CD4-positive, alpha-beta T cell treated with Interleukin-21 for 1 hour (primary cell): ENCODE measurements around the gene GNPTG.
A peak's percentile ranks its signal among the peaks of the same experiment; 100 is the strongest.

Experiments
- DNase-seq: peaks from one replicate; pipeline ENCODE4 v3.0.0-alpha.2; 2020

The GNPTG gene

DNA sequence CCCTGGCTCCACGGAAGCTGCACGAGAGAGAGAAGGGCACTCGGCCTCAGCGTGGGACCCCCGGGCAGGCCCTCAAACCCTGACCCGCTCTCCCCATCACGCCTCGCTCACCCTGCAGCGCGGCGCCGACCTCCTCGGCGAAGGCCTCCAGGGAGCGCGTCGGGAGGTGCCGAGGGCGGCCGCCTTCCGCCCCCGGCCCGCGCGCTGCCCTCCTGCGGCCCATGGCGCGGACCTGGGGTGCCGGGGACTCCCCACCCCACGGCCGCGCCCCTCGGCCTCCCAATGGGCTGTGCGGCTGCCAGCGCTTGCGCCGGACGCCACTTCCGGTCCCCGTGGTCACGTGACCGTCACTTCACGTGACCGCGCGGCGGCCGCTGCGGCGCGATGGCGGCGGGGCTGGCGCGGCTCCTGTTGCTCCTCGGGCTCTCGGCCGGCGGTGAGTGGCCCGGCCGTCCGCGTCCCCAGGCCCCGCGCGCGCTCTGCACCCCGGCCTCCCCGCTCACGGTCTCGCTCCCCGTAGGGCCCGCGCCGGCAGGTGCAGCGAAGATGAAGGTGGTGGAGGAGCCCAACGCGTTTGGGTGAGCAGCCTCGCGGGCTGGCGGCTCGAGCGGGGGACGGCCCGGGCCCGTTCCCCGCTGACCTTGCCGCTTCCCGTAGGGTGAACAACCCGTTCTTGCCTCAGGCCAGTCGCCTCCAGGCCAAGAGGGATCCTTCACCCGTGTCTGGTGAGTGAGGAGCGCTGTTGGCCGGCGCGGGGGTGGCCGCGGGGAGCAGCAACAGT, at the start of gene GNPTG, which contains the start of gene TSR3:
Gene GNPTG (plus strand): TSS at position 350 of the 781 bp plus-strand sequence. CDS start 35 bp downstream, at position 385.
Gene TSR3 (minus strand): TSS at position 297 of the 781 bp plus-strand sequence. CDS start 74 bp downstream, at position 223.
- peak; percentile 89 for DNase-seq

- DNase-seq, result no peak
Observed at GRCh38 chr16:1305823-1306222, 45.9 kb upstream of the GNPTG start.

DNA sequence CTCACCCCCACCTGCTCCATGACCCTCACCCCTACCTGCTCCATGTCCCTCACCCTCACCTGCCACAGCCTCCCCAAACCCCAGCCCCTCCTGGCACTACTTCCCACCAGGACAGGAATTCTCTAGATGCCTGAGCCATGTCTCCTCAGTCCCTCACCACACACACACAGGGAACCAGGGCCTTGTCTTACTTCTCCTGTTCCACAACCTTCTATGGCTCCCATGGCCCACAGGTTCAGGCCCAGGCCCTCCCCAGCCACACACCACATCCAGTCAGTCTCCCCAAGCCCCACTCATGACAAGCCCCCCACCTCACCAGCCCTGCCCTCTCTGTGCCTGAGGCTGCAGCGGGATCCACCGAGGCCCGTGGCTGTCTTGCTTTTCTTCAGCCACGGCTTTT, 45.4 kb upstream of the GNPTG start:
- no peak for DNase-seq

DNA sequence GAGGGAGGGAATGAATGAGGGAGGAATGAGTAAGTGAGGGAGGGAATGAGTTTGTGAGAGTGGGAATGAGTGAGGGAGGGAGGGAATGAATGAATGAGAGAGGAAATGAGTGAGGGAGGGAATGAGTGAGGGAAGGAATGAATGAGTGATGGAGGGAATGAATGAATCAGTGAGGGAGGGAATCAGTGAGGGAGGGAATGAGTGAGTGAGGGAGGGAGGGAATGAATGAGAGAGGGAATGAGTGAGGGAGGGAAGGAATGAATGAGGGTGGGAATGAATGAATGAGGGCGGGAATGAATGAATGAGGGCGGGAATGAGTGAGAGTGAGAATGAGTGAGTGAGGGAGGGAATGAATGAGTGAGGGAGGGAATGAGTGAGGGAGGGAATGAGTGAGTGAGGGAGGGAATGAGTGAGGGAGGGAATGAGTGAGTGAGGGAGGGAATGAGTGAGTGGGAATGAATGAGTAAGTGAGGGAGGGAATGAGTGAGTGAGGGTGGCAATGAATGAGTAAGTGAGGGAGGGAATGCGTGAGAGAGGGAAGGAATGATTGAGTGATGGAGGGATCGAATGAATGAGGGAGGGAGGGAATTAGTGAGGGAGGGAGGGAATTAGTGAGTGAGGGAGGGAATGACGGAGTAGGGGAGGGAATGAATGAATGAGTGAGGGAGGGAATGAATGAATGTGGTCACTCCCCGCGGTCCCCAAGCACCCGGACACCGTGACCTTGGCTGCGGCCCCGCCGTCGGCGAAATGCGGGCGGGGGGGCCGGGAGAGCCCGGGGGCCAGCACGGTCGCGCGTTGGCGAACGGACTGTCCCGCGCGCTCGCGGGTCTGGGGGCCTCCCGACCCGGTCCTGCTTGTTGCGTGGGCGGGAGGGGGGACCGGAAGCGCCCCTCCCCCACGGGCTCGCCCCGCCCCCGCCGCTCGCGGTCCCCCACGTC, 43.4 kb upstream of the GNPTG start:
- no peak for DNase-seq

DNA sequence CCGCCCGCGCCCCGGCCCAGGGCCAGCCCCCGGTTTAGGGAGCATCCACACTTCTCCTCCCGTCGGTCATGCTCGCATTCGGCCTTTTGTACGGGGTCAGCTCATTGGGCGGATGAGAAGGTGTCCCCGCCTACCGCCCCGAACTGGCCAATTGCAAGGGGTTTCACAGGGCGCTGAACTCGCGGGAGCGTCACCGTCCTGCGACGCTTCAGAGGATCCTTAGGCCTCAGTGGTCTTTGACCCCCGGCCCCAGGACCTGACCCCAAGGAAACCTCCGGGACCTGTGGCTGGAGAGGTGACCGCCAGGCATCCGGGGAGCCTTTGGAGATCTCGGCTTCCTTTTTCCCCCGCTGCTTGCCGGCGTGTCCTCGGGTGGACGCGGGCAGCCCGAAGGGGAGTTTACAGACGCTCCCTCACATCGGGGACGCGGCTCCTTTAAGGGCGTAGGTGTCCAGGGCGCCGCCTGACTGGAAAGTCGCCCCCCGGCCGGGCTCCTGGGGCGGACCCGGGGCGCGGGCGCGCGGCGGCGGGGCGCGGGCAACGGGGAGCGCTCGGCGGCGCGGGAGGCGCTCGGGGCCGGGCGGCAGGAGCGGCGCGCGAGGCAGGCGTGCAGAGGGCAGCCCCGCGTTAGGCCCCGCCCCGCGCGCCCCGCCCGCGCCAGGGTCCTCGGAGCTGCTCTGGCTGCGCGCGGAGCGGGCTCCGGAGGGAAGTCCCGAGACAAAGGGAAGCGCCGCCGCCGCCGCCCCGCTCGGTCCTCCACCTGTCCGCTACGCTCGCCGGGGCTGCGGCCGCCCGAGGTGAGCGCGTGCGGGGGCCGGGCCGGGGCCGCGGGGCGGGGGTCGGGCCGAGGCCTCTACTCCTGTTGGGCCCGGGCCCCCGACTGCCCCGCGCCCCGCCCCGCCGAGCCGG, 42.5 kb upstream of the GNPTG start, which contains the start of gene UBE2I:
Gene UBE2I (plus strand): TSS at position 660 of the 909 bp plus-strand sequence. CDS start 4,395 bp downstream, outside the sequence.
- peak; percentile 99 for DNase-seq

DNA sequence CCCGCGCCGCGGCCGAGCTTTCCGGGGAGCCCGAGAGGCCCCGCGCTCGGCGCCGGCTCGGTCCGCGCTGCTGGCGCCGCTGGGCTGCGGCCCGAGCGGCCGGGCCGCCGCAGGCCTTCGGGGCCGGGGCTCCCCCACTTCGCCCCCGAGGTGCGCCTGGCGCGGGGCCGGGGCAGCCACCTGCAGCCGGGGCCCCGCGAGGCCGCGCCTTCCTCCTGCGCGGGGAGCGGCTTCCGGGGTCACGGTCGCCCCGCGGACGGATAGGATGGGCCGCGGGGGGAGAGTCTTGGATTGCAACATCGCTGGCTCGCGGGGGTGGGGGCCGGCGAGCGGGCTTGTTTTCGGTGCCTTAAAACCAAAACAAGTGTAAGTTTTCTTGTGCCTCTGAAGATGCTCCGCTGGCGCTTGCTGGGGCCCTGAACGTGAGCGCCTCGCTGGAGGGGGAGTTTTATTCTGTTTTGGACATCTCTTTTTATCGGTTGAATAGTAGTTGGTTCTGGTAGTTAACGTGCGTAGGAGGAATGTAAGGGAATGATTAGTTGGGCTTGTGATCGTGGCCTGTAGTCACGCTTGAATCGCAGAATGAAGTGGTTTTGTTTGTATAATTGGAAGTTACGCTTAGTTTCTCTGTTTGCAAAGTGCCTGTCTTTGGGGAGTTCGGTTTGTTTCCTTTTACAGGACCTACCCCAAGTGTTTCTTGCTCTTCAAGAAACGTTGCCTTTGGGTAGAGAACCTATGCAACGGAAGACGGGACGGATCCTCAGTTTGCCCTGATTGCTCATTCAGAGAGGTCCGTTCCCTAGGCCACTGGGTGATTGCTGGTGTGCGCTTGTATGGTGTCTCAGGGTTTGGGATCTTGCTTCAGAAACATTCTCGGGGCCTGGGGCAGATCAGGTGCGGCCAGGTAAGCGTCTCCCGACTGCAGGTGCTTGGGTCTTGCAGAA, 41.6 kb upstream of the GNPTG start:
- DNase-seq, result peak; percentile 68

- peak; percentile 33 for DNase-seq
Observed at GRCh38 chr16:1310832-1311200, 40.9 kb upstream of the GNPTG start.

GRCh38 chr16:1311212-1311737, 40.5 kb upstream of the GNPTG start:
- DNase-seq, result no peak

DNA sequence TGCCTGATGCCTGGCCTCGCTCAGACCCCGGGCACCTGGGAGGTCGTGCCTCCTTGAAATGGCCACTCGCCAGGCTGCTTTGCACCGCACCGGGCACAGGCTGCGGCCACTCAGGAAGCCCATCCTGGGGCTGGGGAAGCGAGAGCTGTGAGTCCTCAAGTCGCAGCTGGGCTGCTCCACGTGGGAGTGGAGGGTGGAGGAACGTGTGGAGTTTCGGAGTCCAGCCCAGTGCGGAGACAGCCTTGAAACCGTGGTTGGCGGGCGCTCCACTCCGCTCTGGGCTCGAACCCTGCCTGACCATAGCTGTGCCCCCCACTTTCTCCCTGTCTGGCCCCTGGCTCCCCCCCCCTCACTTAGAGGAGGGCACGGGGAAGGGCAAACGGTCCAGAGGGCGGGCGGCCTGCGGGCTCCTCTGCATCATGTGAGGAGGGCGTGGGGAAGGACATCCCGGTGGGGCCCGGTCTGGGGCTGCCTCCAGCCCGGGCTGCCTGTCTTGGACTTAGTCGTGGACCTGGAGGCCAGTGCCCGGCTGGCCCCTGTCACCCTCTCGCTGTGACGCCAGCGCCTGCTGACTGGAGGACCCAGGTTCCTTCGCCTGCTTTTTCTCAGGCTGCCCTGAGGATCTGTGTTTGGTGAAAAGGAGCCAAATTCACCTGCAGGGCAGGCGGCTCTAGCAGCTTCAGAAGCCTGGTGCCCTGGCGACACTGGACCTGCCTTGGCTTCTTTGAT, 39.8 kb upstream of the GNPTG start:
- DNase-seq, result no peak

DNA sequence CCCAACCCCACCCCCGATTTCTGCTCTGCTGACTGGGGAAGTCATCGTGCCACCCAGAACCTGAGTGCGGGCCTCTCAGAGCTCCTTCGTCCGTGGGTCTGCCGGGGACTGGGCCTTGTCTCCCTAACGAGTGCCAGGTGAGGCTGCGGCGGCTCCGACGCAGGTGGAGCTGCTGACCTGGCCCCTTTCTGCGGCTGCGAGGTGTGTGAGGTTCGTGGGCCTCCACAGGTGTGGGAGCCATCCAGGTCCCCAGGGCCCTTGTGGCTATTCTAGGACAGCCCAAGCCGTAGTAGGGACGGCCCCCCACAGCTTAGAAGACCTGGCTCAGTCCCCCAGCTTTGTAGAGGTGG, 39.3 kb upstream of the GNPTG start:
- no peak for DNase-seq

GRCh38 chr16:1312903-1313302, 38.8 kb upstream of the GNPTG start:
- DNase-seq, result no peak

- DNase-seq, result no peak
Observed at GRCh38 chr16:1313721-1314369, 37.9 kb upstream of the GNPTG start.

- no peak for DNase-seq
Observed at GRCh38 chr16:1314399-1315068, 37.2 kb upstream of the GNPTG start.

DNA sequence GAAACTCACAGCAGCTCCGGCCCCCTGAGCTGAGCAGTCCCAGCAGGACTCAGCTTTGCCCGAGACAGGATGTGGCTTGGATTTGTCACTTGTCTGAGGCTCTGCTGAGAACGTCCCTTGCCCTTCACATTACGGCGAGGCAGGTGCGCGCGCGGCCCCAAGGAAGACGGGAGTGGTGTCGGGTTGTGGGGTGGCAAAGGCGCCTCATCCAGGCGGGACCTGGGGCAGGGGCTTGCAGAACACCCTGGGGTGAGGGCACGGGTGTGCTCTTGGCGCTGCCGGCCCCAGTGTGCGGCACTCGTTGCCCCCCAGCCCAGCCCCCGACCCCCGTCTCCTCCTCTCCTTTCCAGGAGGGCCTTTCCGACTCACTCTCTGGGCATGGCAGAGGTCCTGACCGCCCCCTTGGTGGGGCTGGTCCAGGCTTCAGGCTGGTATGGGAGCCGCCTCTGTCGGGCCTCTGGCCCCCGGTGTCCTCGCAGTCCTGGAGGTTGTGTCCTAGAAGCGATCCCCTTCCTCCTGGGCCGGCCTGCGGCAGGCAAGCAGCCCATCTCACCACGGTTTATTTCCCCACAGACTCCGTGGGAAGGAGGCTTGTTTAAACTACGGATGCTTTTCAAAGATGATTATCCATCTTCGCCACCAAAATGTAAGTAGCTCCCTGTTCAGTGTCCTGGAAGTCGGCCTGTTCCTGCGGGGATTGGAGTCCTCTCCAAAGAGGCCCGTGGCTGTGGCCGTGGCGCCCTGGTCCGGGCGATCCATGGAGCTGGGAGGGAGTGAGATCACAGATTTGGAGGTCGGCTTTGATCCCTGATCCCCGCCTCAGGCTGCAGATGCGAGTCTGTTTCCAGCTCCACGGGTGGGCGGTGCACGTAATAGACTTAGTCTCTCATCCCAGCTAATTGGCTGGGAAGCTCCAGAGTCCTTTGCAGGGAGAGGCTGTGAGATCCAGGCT, 36.4 kb upstream of the GNPTG start:
- DNase-seq, result no peak

DNA sequence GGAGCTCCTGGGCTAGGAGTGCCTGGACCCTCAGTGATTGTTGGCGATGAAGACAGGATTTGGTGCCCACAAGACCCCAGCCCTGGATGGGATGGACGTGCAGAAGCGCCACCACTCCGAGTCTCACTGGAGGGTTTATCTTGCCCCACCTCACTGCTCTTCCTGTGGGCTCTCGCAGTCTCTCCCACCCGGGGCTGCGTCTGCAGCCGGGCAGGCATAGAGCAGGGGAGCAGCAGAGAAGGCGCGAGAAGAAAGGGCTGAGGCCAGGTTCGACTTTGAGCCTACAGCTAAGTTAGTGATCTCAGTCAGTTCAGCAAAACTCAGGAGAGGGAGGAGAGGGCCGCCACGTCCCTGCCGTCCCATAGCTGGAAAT, 35.7 kb upstream of the GNPTG start:
- DNase-seq, result no peak

DNA sequence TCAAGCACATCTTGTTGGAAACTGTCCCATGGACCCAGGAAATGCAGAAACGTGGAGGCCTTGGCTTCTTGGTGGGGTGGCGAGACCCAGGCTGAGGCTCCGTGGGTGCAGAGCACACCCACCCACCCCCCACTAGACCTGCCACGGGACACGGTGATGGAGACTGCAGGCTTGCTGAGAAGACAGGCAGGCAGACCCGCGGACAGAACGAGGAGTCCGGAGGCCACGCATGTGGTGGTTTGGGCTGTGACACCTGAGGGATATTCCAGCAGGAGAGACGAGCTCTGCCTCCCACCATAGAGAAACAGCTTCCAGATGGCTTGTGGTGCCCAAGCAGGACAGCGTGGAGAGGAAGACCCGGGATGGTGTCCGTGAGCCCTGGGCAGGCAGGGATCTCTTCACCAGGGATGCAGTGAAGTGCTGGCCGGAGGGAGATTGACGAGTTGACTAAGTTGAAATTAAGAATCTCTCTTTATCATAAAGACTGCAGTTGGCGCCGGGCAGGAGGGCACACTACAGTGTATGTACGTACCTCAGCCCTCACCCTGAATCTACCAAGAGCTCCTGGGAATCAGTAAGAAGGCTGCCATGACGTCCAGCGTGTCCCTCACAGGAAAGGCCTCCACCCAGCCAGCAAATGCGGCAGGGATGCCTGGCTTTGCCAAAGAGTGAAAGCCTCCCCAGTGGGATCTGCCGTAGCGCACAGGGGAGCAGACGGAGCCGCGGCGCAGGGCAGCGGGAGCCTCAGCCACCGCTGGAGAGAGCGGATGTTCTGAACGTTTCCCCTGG, 34.1 kb upstream of the GNPTG start:
- DNase-seq, result no peak

DNA sequence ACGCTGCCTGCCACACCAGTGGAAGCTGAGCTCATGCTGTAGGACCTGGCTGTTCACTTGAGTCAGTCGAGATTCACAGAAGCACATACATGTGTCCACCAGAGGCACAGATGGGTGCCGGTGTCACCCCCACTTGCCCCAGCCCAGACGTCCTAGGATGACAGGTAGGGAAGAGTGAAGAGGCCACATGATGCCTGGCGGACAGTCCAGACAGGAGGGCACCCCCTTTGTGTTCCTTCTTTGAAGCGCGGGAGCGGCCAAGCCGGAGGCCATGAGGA, 33.5 kb upstream of the GNPTG start:
- no peak for DNase-seq

- DNase-seq, result no peak
Observed at GRCh38 chr16:1319041-1319440, 32.7 kb upstream of the GNPTG start.
